ENCODE results near the gene C3AR1. TPM values are rescaled to one million over a fixed set of nuclear protein-coding genes. Genes with fewer than 3 reads are reported as not detected.

Gene C3AR1
- total and polyA plus RNA-seq, 2 of the 13 experiments (the other 11 are each of a cell fraction or from before 2014, with no cell fraction given): not detected

- TF ChIP-seq ZBTB25 (CRISPR knock-in tag; IDR thresholded peaks at IDR 0.05): peak; percentile 59; the same call in 1 of the 2 replicates
- TF ChIP-seq RCOR2 (CRISPR knock-in tag; IDR thresholded peaks at IDR 0.05): no peak
- TF ChIP-seq HOXA7 (CRISPR knock-in tag; IDR thresholded peaks at IDR 0.05): no peak
- TF ChIP-seq DMTF1 (CRISPR knock-in tag; IDR thresholded peaks at IDR 0.05): no peak
- no peak for TF ChIP-seq ESRRA (CRISPR knock-in tag; IDR thresholded peaks at IDR 0.05; ENCODE audit: low read depth)
- 0 out of 2 replicates have a peak, but pooled peaks have one; percentile 26 for TF ChIP-seq KDM5B (CRISPR knock-in tag; IDR thresholded peaks at IDR 0.05; ENCODE audit: borderline replicate concordance)
- peak; percentile 45; the same call in 1 of the 2 replicates for TF ChIP-seq ZNF691 (CRISPR knock-in tag; IDR thresholded peaks at IDR 0.05; ENCODE audit: borderline replicate concordance, low read depth)
- peak; percentile 41; the same call in 1 of the 2 replicates for TF ChIP-seq EEA1 (CRISPR knock-in tag; IDR thresholded peaks at IDR 0.05; ENCODE audit: borderline replicate concordance)
- peak; percentile 59; the same call in 1 of the 2 replicates for TF ChIP-seq MXD3 (CRISPR knock-in tag; IDR thresholded peaks at IDR 0.05)
- no peak for TF ChIP-seq HDAC6 (IDR thresholded peaks at IDR 0.05; ENCODE audit: low read depth, low read length)
- no peak for TF ChIP-seq FOSL1 (CRISPR knock-in tag; IDR thresholded peaks at IDR 0.05; ENCODE audit: borderline replicate concordance)
- peak; percentile 41 for TF ChIP-seq PATZ1 (CRISPR knock-in tag; IDR thresholded peaks at IDR 0.05)
- peak; percentile 13; the same call in 1 of the 2 replicates for TF ChIP-seq TFDP1 (CRISPR knock-in tag; IDR thresholded peaks at IDR 0.05; ENCODE audit: borderline replicate concordance)
- peak; percentile 60; the same call in 1 of the 2 replicates for TF ChIP-seq KDM2A (CRISPR knock-in tag; IDR thresholded peaks at IDR 0.05; ENCODE audit: borderline replicate concordance, low read depth)
- 0 out of 2 replicates have a peak, but pooled peaks have one; percentile 62 for TF ChIP-seq ZNF329 (CRISPR knock-in tag; IDR thresholded peaks at IDR 0.05; ENCODE audit: low read depth)
- peak; percentile 34; the same call in 1 of the 2 replicates for TF ChIP-seq REPIN1 (CRISPR knock-in tag; IDR thresholded peaks at IDR 0.05; ENCODE audit: borderline replicate concordance, low read depth)
- TF ChIP-seq SRSF4 (IDR thresholded peaks at IDR 0.05; ENCODE audit: low read depth, low read length, poor library complexity, severe bottlenecking): no peak
- TF ChIP-seq FOXC1 (CRISPR knock-in tag; IDR thresholded peaks at IDR 0.05; ENCODE audit: borderline replicate concordance): peak; percentile 52
- TF ChIP-seq FOXA1 (IDR thresholded peaks at IDR 0.05): no peak
- TF ChIP-seq FOXA1 (CRISPR knock-in tag; IDR thresholded peaks at IDR 0.05): no peak
Observed at GRCh38 chr12:8032242-8033152, 33.7 kb downstream of the C3AR1 start, which contains the start of gene FOXJ2 (continued).

All from HepG2 (cell line).